ENCODE measurements around the gene GLIPR1.

DNA sequence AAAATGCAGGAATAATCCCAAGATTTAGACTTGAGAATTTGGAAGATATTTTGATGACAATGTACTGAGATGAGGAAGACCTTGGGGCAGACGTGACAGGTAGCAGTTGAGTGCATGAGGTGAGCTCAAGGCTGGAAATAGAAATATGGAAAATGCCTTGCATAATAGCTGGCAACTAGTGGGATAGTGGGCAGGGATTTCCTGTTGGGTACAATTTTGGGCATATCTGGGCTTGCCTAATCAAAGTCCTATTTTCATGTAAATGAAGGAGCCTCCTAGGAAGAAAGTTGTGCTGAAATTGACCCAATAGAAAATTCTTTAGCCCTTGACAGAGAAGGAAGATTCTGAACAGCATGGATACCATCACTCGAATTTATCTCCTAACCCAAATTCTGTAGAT, 6.4 kb upstream of the GLIPR1 start:
- TF ChIP-seq, protein P1, sequence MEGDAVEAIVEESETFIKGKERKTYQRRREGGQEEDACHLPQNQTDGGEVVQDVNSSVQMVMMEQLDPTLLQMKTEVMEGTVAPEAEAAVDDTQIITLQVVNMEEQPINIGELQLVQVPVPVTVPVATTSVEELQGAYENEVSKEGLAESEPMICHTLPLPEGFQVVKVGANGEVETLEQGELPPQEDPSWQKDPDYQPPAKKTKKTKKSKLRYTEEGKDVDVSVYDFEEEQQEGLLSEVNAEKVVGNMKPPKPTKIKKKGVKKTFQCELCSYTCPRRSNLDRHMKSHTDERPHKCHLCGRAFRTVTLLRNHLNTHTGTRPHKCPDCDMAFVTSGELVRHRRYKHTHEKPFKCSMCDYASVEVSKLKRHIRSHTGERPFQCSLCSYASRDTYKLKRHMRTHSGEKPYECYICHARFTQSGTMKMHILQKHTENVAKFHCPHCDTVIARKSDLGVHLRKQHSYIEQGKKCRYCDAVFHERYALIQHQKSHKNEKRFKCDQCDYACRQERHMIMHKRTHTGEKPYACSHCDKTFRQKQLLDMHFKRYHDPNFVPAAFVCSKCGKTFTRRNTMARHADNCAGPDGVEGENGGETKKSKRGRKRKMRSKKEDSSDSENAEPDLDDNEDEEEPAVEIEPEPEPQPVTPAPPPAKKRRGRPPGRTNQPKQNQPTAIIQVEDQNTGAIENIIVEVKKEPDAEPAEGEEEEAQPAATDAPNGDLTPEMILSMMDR (IDR thresholded peaks at IDR 0.05; ENCODE audit: low read length), result no peak
- no peak for TF ChIP-seq EZH2 (optimal IDR thresholded peaks at IDR 0.05; ENCODE audit: low read depth, low read length)

All from MM.1S (cell line).